SK-N-SH (cell line): ENCODE results near the gene ZFC3H1. TPM values are rescaled to one million over a fixed set of nuclear protein-coding genes. Genes with fewer than 3 reads are reported as not detected.

Experiments
- CTCF ChIA-PET: fragments of 300-600, 350-600 bp; formaldehyde crosslinking; extraction: SDS; loops from one replicate; lab custom pipeline; 2021; lab: Yijun Ruan, JAX
- POLR2A ChIA-PET: fragments of 350-600 bp; sonication (Branson Sonifier 250); formaldehyde crosslinking; extraction: SDS; loops from one replicate; lab custom pipeline; 2020; ENCODE audit warnings: antibody characterized with exemption, inconsistent platforms; lab: Yijun Ruan, JAX
- DNase-seq: peaks from one replicate; pipeline ENCODE4 v3.0.0; 2012
- H2AFZ ChIP-seq: fragments of 200-600 bp; sonication (generic); 2 replicates; pipeline ENCODE4 v1.8.1; 2016; ENCODE audit warnings: antibody characterized with exemption, mild to moderate bottlenecking, low read depth
- H3F3A ChIP-seq: fragments of 200-600 bp; sonication (generic); replicated peaks from 2 replicates; pipeline ENCODE3; 2016; ENCODE audit warnings: antibody characterized with exemption, mild to moderate bottlenecking; ENCODE audit not compliant: insufficient read depth
- H3K27ac ChIP-seq, 2 experiments: fragments of 200-500 bp in 1 of 2; fragments of 200-600 bp in 1 of 2; sonication (Bioruptor generic) in 1 of 2; sonication (generic), shearing (Covaris generic) in 1 of 2; 2 replicates each; pipeline versions ENCODE4 v1.5.1 to v1.6.1; 2014 to 2016; ENCODE audit warnings: low read depth in 2 of 2, inconsistent platforms in 1 of 2, low read length in 1 of 2, mild to moderate bottlenecking in 1 of 2, mixed read lengths in 1 of 2
- H3K27me3 ChIP-seq: fragments of 200-600 bp; sonication (generic), shearing (Covaris generic); 2 replicates; pipeline ENCODE4 v1.6.1; 2016; ENCODE audit warnings: mixed run types; ENCODE audit not compliant: insufficient read depth
- H3K36me3 ChIP-seq, 2 experiments: fragments of 200-500 bp in 1 of 2; fragments of 200-600 bp in 1 of 2; sonication (Bioruptor generic) in 1 of 2; sonication (generic) in 1 of 2; replicated peaks in 1 of 2; 2 replicates each; pipeline versions ENCODE3 to v1.5.1; 2014 to 2016; ENCODE audit warnings: low read length in 1 of 2, mild to moderate bottlenecking in 1 of 2; ENCODE audit not compliant: insufficient read depth in 2 of 2, control insufficient read depth in 1 of 2
- H3K4me1 ChIP-seq, 2 experiments: fragments of 200-500 bp in 1 of 2; fragments of 200-600 bp in 1 of 2; sonication (Bioruptor generic) in 1 of 2; sonication (generic), shearing (Covaris generic) in 1 of 2; 2 replicates each; pipeline versions ENCODE4 v1.5.1 to v1.6.1; 2014 to 2016; ENCODE audit warnings: low read depth in 1 of 2, low read length in 1 of 2, mixed run types in 1 of 2; ENCODE audit not compliant: insufficient read depth in 2 of 2, control insufficient read depth in 1 of 2
- H3K4me2 ChIP-seq: fragments of 200-600 bp; sonication (generic), shearing (Covaris generic); 2 replicates; pipeline ENCODE4 v1.6.1; 2017; ENCODE audit warnings: mixed run types
- H3K4me3 ChIP-seq, 2 experiments: fragments of 200-500 bp in 1 of 2; fragments of 200-600 bp in 1 of 2; sonication (Bioruptor generic) in 1 of 2; sonication (generic), shearing (Covaris generic) in 1 of 2; 2 replicates each; pipeline versions ENCODE4 v1.5.1 to v1.8.1; 2014 to 2016; ENCODE audit warnings: low read depth in 2 of 2, inconsistent platforms in 1 of 2, low read length in 1 of 2, mild to moderate bottlenecking in 1 of 2, mixed read lengths in 1 of 2, moderate library complexity in 1 of 2
- H3K79me2 ChIP-seq: fragments of 200-600 bp; sonication (generic); 2 replicates; pipeline ENCODE4 v1.8.1; 2017; ENCODE audit warnings: mild to moderate bottlenecking; ENCODE audit not compliant: insufficient read depth
- H3K9ac ChIP-seq: fragments of 200-600 bp; sonication (generic); 2 replicates; pipeline ENCODE4 v1.6.1; 2017; ENCODE audit warnings: mixed run types
- H3K9me2 ChIP-seq: fragments of 200-600 bp; sonication (generic); 2 replicates; pipeline ENCODE4 v1.6.1; 2017; ENCODE audit warnings: mixed run types
- H3K9me3 ChIP-seq: fragments of 200-600 bp; sonication (generic); 2 replicates; pipeline ENCODE4 v1.6.1; 2017; ENCODE audit warnings: mixed run types, mild to moderate bottlenecking, moderate library complexity
- H4K20me1 ChIP-seq: fragments of 200-600 bp; sonication (generic); 2 replicates; pipeline ENCODE4 v1.6.1; 2017; ENCODE audit warnings: mild to moderate bottlenecking, mixed run types; ENCODE audit not compliant: insufficient read depth
- CTCF ChIP-seq: fragments of 200-600 bp; sonication (generic); IDR thresholded peaks from 2 replicates; pipeline ENCODE4 v1.6.1; 2017; ENCODE audit warnings: antibody characterized with exemption, mild to moderate bottlenecking, moderate library complexity
- EP300 ChIP-seq, 2 experiments: IDR thresholded peaks; 2 replicates each; pipeline versions ENCODE4 v1.4.0 to v1.6.1; 2012; ENCODE audit warnings: borderline replicate concordance in 1 of 2, low read depth in 1 of 2, low read length in 1 of 2
- FOSL2 ChIP-seq: IDR thresholded peaks from 2 replicates; pipeline ENCODE4 v1.4.0; 2012; ENCODE audit warnings: low read depth, mild to moderate bottlenecking, moderate library complexity, borderline replicate concordance
- JUND ChIP-seq: IDR thresholded peaks from 2 replicates; pipeline ENCODE4 v1.4.0; 2012
- MAX ChIP-seq: IDR thresholded peaks from 2 replicates; pipeline ENCODE4 v1.4.0; 2012; ENCODE audit warnings: low read depth
- MEF2A ChIP-seq: IDR thresholded peaks from 2 replicates; pipeline ENCODE4 v1.4.0; 2012; ENCODE audit warnings: low read depth, borderline replicate concordance
- NFIC ChIP-seq: IDR thresholded peaks from 2 replicates; pipeline ENCODE4 v1.4.0; 2012; ENCODE audit warnings: borderline replicate concordance
- REST ChIP-seq: IDR thresholded peaks from 2 replicates; pipeline ENCODE4 v1.6.1; 2012; ENCODE audit warnings: mild to moderate bottlenecking, low read depth, low read length, moderate library complexity
- USF1 ChIP-seq: IDR thresholded peaks from 2 replicates; pipeline ENCODE4 v1.4.0; 2012; ENCODE audit warnings: low read depth, borderline replicate concordance
- YY1 ChIP-seq: IDR thresholded peaks from 2 replicates; pipeline ENCODE4 v1.4.0; 2012; ENCODE audit warnings: low read depth, mild to moderate bottlenecking
- ZBTB33 ChIP-seq: IDR thresholded peaks from 2 replicates; pipeline ENCODE4 v1.4.0; 2012; ENCODE audit warnings: low read depth, borderline replicate concordance
- WGBS: methylation state at CpG from one replicate; pipeline ENCODE4 v1.1.6; 2017; ENCODE audit warnings: low lambda C conversion rate; 5-methylcytosine and 5-hydroxymethylcytosine counted together
- polyA plus RNA-seq, 3 experiments: library from polyadenylated mRNA; depleted of rRNA; stranded (reverse); fragments of >200 nt; gene quantifications; 2 replicates each; pipeline ENCODE4 v1.2.3, GENCODE V29; 2012

The ZFC3H1 gene
- polyA plus RNA-seq, 1 of the 3 experiments (the other 2 are of a cell fraction) = 19.1 TPM

GRCh38 chr12:71656740-71657139 lies 6.9 kb downstream of the ZFC3H1 start:
- H2AFZ ChIP-seq = no peak overlapping the region
- no peak overlapping the region for H3K9ac ChIP-seq
- H3K79me2 ChIP-seq = peaks cover 99% of the 10 kb centered on the region
- H3K4me3 ChIP-seq = no peak overlapping the region
- H3K27me3 ChIP-seq = no peaks in the 10 kb centered on the region
- ChIA-PET CTCF (interaction anchor here (0.6 kb wide), 1 partner anchor 1986 kb away, joined by 3 read pairs; no protein-coding TSS in a partner anchor), POLR2A (no interaction called here)
- H3K4me2 ChIP-seq = no peak overlapping the region
- H3K9me2 ChIP-seq = no peaks in the 10 kb centered on the region
- H3K36me3 ChIP-seq = peaks cover 67 to 89% of the 10 kb centered on the region in 2 experiments
- H3K4me1 ChIP-seq = peaks cover 3 to 8% of the 10 kb centered on the region in 2 experiments; a peak in 3 of 4 replicates
- H4K20me1 ChIP-seq = peaks cover 30% of the 10 kb centered on the region
- peaks cover 1% of the 10 kb centered on the region for H3F3A ChIP-seq
- no peak overlapping the region for H3K27ac ChIP-seq
- DNase-seq = no peak
- WGBS = 75% methylated on average over 3 of the region's 3 CpGs
- TF ChIP-seq FOSL2 (no peak), NFIC (no peak), YY1 (no peak), MAX (no peak), REST (no peak), USF1 (no peak), JUND (no peak), ZBTB33 (no peak)
- 0 out of 2 replicates have a peak, but pooled peaks cover 13% of the 10 kb centered on the region for H3K9me3 ChIP-seq

- no peak overlapping the region for H3K4me2 ChIP-seq
- CTCF ChIA-PET = interaction anchor here (1.0 kb wide), 1 partner anchor 92 kb away, joined by 3 read pairs; no protein-coding TSS in a partner anchor
- 0 out of 2 replicates have a peak, but pooled peaks cover 13% of the 10 kb centered on the region for H3K9me3 ChIP-seq
- H3K4me3 ChIP-seq = no peak overlapping the region
- H4K20me1 ChIP-seq = peaks cover 27% of the 10 kb centered on the region
- H3F3A ChIP-seq = no peaks in the 10 kb centered on the region
- H3K27ac ChIP-seq = no peak overlapping the region
- no peak overlapping the region for H2AFZ ChIP-seq
- H3K9me2 ChIP-seq = no peaks in the 10 kb centered on the region
- POLR2A ChIA-PET = no interaction called here
- H3K27me3 ChIP-seq = no peaks in the 10 kb centered on the region
- peaks cover 0 to 8% of the 10 kb centered on the region in 2 experiments; a peak in 2 of 4 replicates for H3K4me1 ChIP-seq
- no peak for TF ChIP-seq NFIC
- TF ChIP-seq CTCF = no peak
- no peak for TF ChIP-seq MEF2A
- no peak for TF ChIP-seq EP300 (IDR thresholded peaks at IDR 0.05; ENCODE audit: borderline replicate concordance in 1 of 2, low read depth in 1 of 2, low read length in 1 of 2)
- TF ChIP-seq, all 33 proteins: peak for 0
- Histone ChIP-seq H3K79me2 (peaks cover 99% of the 10 kb centered on the region), H3K9ac (no peak overlapping the region), H3K36me3 (peaks cover 76 to 93% of the 10 kb centered on the region in 2 experiments)
- 91% methylated on average over 1 of the region's 1 CpG for whole genome bisulfite sequencing
- DNase-seq = no peak
Observed at GRCh38 chr12:71655907-71656306, 7.7 kb downstream of the ZFC3H1 start.
